Peyer's patch (tissue), 4 donors: ENCODE data around the gene CDK8. TPM values are rescaled to one million over a fixed set of nuclear protein-coding genes. Genes with fewer than 3 reads are reported as not detected.

ENCODE experiments used
- DNase-seq, 3 donors: peaks; one replicate each; pipeline ENCODE4 v3.0.0-alpha.2; 2017 to 2019
- H3K27ac ChIP-seq, 4 donors: fragments of 200-600 bp; sonication (generic); one replicate each; pipeline ENCODE4 v1.5.1; 2016 to 2019
- H3K27me3 ChIP-seq, 2 donors: fragments of 200-600 bp; sonication (generic); one replicate each; pipeline ENCODE4 v1.5.1; 2019
- H3K36me3 ChIP-seq, 3 donors: fragments of 200-600 bp; sonication (generic); one replicate each; pipeline ENCODE4 v1.5.1; 2016 to 2019
- H3K4me1 ChIP-seq, 4 donors: fragments of 200-600 bp; sonication (generic); one replicate each; pipeline ENCODE4 v1.5.1; 2016 to 2019
- H3K4me3 ChIP-seq, 4 donors: fragments of 200-600 bp; sonication (generic); 1 replicate in 3 of 4; 2 replicates in 1 of 4; pipeline ENCODE4 v1.5.1; 2016 to 2019; ENCODE audit warnings: mild to moderate bottlenecking in 1 of 4
- H3K9me3 ChIP-seq, 4 donors: fragments of 200-600 bp; sonication (generic); one replicate each; pipeline ENCODE4 v1.5.1; 2016 to 2019; ENCODE audit warnings: mild to moderate bottlenecking in 1 of 4
- POLR2A ChIP-seq, 2 donors: fragments of 450-650 bp; IDR thresholded peaks; one replicate each; pipeline ENCODE4 v1.5.1; 2017; ENCODE audit warnings: antibody characterized with exemption in 2 of 2, mild to moderate bottlenecking in 2 of 2, moderate library complexity in 2 of 2
- total RNA-seq, 4 donors: library from RNA; depleted of rRNA; stranded (reverse); fragments of >200 nt; gene quantifications; one replicate each; pipeline ENCODE4 v1.1.0, GENCODE V29; 2016
- TF ChIP-seq, protein P1 (sequence below), 6 experiments: fragments of 450-650 bp in 4 of 6; fragments of 200-600 bp in 2 of 6; sonication (generic) in 1 of 6; IDR thresholded peaks; one replicate each; pipeline ENCODE4 v1.5.1; 2017 to 2019; ENCODE audit warnings: antibody characterized with exemption in 6 of 6, mild to moderate bottlenecking in 3 of 6, moderate library complexity in 1 of 6

CDK8 gene
- total RNA-seq, 4 donors from 2014 or later, result 16.8 to 22.3 (median 20.8) TPM

DNA sequence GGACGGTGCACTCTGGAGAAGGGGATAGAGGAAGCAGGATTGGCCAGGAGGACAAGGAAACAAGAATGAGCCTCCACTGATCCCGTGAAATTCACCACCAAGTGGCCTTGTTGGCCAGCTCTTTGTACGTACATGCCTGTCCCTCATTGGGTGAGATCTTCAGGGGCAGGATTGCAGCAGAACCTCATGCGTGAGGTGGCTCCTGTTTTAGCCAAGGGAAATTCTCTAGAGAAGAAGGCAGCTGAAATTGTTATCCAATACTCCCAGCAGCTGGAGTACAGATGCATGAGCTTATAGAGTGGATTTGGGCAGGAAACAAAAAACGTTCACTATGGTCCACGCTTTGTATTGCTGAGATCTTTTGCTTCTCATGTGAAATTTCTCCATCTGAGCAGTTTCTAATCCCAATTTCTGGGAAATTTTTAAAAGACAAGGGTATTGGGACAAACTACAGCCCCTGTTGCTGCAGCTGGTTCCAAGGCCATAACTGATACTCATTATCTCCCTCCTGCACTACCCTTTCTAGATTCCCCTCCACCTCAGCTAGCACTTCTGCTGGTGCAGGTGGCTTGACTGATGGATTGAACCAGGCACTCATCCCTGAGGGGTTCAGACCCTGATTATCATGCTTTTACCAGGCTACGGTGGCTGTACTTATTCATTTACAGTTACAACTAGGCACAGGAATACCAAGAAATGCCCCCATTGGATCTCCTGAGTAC lies 27.9 kb upstream of the CDK8 start:
- no peaks in the 10 kb centered on the region for H3K9me3 ChIP-seq
- H3K27ac ChIP-seq, result no peak overlapping the region
- no peak for DNase-seq
- TF ChIP-seq, protein P1, sequence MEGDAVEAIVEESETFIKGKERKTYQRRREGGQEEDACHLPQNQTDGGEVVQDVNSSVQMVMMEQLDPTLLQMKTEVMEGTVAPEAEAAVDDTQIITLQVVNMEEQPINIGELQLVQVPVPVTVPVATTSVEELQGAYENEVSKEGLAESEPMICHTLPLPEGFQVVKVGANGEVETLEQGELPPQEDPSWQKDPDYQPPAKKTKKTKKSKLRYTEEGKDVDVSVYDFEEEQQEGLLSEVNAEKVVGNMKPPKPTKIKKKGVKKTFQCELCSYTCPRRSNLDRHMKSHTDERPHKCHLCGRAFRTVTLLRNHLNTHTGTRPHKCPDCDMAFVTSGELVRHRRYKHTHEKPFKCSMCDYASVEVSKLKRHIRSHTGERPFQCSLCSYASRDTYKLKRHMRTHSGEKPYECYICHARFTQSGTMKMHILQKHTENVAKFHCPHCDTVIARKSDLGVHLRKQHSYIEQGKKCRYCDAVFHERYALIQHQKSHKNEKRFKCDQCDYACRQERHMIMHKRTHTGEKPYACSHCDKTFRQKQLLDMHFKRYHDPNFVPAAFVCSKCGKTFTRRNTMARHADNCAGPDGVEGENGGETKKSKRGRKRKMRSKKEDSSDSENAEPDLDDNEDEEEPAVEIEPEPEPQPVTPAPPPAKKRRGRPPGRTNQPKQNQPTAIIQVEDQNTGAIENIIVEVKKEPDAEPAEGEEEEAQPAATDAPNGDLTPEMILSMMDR (IDR thresholded peaks at IDR 0.05), result no peak
- no peak for TF ChIP-seq POLR2A (IDR thresholded peaks at IDR 0.05)
- H3K4me3 ChIP-seq, result no peak overlapping the region
- H3K27me3 ChIP-seq, result no peaks in the 10 kb centered on the region
- no peaks in the 10 kb centered on the region for H3K36me3 ChIP-seq
- peaks cover 0 to 6% (median 0%) of the 10 kb centered on the region in 4 donors for H3K4me1 ChIP-seq

DNA sequence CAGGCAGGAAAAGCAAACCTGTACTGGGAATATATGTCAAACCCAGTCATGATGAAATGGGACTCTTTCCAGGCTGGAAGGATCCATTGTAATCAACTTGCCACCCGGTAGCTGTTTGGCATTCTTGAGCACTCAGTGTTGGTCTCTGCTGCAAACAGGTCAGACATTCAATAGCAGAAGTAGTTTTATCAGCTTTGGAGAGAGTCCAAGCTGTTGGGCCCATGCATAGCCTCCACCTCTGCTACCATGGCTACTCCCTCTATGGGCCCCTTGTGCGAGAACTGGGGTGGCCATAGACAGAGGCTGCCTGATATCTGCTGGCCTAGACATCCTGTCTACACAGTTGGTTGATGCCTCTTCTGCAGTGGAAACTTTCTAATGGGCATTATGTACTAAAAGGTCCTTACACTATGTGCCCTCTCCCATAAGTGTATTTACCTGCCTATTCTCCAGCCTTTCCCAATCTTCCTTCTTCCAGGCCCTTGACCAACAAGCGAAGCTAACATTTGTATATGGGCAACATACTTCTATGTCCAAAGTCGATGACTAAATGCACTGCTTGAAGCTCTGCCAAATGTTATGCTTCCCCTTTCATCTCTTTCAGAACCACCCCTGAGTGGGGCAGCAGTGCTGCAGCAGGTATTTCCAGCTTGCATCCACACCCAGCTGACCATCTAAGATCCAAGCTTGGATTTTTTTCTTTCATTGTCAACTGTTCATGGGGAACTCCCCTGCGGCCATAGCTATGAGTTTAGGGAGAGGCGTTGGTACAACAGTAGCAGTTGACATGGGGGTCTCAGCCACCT lies 26.6 kb upstream of the CDK8 start:
- no peak overlapping the region for H3K27ac ChIP-seq
- no peaks in the 10 kb centered on the region for H3K36me3 ChIP-seq

DNA sequence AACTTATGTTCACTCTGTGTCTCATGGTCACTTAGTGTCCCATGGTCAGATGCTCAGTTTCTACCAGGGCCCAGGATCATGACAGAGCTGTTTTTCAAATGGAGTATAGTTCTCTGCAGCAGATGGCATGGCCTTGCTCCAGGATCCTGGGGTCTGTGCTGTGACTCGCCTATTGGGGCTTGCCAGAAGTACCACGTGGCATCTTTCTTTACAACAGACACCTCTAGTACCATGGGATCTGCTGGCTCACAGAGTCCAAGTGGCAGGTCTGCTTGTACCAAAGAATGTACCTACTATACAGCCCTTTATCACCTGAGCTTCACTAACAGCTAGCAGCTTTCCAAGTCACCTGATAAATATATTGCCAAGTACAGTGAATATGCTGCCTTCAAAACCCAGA lies 25.8 kb upstream of the CDK8 start:
- DNase-seq, result no peak
- no peaks in the 10 kb centered on the region for H3K4me1 ChIP-seq
- no peak overlapping the region for H3K27ac ChIP-seq
- no peaks in the 10 kb centered on the region for H3K36me3 ChIP-seq
- H3K27me3 ChIP-seq, result no peaks in the 10 kb centered on the region
- no peaks in the 10 kb centered on the region for H3K9me3 ChIP-seq
- no peak overlapping the region for H3K4me3 ChIP-seq
- no peak for TF ChIP-seq POLR2A (IDR thresholded peaks at IDR 0.05)
- TF ChIP-seq, protein P1 (IDR thresholded peaks at IDR 0.05), result no peak

More for the DNA sequence above, 26.6 kb upstream of the CDK8 start:
- Histone ChIP-seq H3K4me1 (peaks cover 0 to 6% (median 0%) of the 10 kb centered on the region in 4 donors), H3K27me3 (no peaks in the 10 kb centered on the region), H3K4me3 (no peak overlapping the region), H3K9me3 (no peaks in the 10 kb centered on the region)
- DNase-seq, result no peak
- TF ChIP-seq, protein P1 (IDR thresholded peaks at IDR 0.05), result no peak
- TF ChIP-seq POLR2A (IDR thresholded peaks at IDR 0.05), result no peak

DNA sequence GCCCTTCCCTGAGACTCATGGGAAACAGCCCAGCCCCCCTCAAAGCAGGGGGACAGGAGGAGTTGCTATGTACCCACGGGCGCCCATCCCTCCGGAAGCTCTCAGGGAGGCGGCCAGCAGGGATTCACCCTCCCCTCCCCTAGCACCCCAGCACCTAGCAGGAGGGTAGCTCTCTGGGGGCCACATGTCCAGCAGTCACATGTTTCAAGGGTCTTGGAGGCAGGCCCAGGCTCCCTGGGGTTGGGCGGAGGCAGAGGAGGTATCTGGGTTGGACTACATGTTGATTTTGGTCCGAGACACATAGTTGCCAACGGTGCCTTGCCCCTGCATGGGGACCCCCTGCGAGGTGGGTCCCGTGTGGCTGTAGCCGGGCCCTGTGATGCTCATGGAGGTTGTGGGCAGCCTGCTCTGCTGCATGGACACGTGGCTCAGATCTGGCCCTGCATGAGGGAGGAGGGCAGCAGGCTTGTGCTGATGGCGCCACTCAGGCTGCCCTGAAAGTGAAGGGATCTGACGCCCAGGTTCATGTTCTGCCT lies 24.8 kb upstream of the CDK8 start:
- H3K27ac ChIP-seq, result no peak overlapping the region
- no peaks in the 10 kb centered on the region for H3K9me3 ChIP-seq
- H3K4me3 ChIP-seq, result no peak overlapping the region
- H3K4me1 ChIP-seq, result no peaks in the 10 kb centered on the region
- TF ChIP-seq POLR2A (IDR thresholded peaks at IDR 0.05), result no peak
- TF ChIP-seq, protein P1 (IDR thresholded peaks at IDR 0.05), result no peak
- no peaks in the 10 kb centered on the region for H3K27me3 ChIP-seq
- H3K36me3 ChIP-seq, result no peaks in the 10 kb centered on the region
- no peak for DNase-seq

DNA sequence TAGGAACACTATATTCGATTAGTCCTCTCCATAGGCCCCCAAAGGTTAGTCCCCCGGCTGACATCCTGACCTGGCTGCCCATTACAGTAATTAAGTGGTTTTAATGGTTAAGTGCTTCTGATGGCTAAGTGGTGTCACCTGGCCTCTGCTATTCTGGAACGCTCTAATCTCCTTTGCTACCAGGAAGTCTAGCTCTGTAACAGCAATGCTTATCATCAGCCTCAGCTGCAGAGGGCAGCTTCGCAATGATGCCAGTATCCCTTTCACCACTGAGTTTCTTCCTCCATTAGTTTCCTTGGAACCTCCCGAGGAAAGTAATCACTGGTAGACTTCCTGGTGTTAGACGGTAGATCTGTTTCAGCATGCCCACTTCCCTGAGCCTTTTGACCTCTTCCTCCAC lies 23.2 kb upstream of the CDK8 start:
- Histone ChIP-seq H3K9me3 (no peaks in the 10 kb centered on the region), H3K27me3 (no peaks in the 10 kb centered on the region), H3K27ac (no peak overlapping the region), H3K36me3 (no peaks in the 10 kb centered on the region), H3K4me1 (no peaks in the 10 kb centered on the region), H3K4me3 (no peak overlapping the region)
- no peak for DNase-seq
- TF ChIP-seq POLR2A (IDR thresholded peaks at IDR 0.05), result no peak
- TF ChIP-seq, protein P1 (IDR thresholded peaks at IDR 0.05), result no peak
